Endothelial cell of umbilical vein (primary cell): Measurements from ENCODE around the gene DENND1A.

Experiments used
- EZH2 ChIP-seq: IDR thresholded peaks from 2 replicates; pipeline ENCODE4 v1.6.1; 2012; ENCODE audit warnings: borderline replicate concordance, low read depth, mild to moderate bottlenecking, moderate library complexity, low read length, inconsistent platforms; ENCODE audit not compliant: severe bottlenecking
- FOS ChIP-seq: IDR thresholded peaks from 2 replicates; pipeline ENCODE4 v1.6.1; 2011; ENCODE audit warnings: mild to moderate bottlenecking, low read length, moderate library complexity, borderline replicate concordance; ENCODE audit not compliant: insufficient read depth
- JUN ChIP-seq: IDR thresholded peaks from 2 replicates; pipeline ENCODE4 v1.6.1; 2011; ENCODE audit warnings: borderline replicate concordance, low read depth; ENCODE audit not compliant: insufficient read length, insufficient read depth
- POLR2A ChIP-seq: IDR thresholded peaks from 2 replicates; pipeline ENCODE4 v1.6.1; 2012; ENCODE audit warnings: low read depth, mild to moderate bottlenecking, control low read depth, low read length
- POLR2AphosphoS5 ChIP-seq: IDR thresholded peaks from 2 replicates; pipeline ENCODE4 v1.6.1; 2012; ENCODE audit warnings: low read depth, mild to moderate bottlenecking, control low read depth, low read length, moderate library complexity; ENCODE audit not compliant: insufficient read depth
- TF ChIP-seq, protein P1 (sequence below), 2 donors: IDR thresholded peaks; 1 replicate in 1 of 2; 2 replicates in 1 of 2; pipeline ENCODE4 v1.5.1; 2011; ENCODE audit warnings: low read length in 2 of 2, mild to moderate bottlenecking in 2 of 2, moderate library complexity in 2 of 2, control low read depth in 1 of 2, inconsistent platforms in 1 of 2, low read depth in 1 of 2; ENCODE audit not compliant: insufficient read depth in 1 of 2; ENCODE audit errors: extremely low read depth in 1 of 2
- TF ChIP-seq, protein P2 (sequence below): IDR thresholded peaks from 2 replicates; pipeline ENCODE4 v1.6.1; 2011; ENCODE audit not compliant: insufficient read depth, insufficient read length

DNA sequence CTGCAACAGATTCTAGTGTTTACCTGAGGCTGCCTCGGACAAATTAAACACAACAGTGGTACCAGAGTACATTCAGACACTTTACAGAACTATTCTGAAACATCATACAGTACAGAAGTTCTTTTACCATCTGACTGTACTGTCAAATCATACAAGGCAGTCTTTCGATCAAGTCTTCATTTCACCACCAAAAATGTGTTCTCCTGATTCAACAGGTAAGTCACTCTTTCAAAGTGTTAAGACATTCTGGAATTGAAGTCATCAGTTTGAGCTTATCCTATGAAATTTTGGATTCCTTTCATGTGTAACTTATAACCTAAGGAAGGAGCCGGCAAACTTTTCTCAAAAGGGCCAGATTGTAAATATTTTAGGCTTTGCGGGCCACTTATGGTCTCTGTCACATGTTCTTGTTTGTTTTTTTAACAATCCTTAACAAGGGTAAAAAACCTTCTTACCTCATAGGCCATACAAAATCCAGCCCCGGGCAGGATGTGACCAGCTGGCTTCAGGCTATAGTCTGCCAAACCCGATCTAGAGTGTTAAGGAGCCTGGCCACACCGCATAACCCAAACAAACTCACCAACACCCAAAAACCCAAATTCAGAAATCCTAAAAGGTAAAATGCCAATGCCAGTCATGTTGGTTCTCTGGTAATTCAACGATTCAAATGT is 151.6 kb downstream of the DENND1A start:
- no peak for TF ChIP-seq POLR2A
- TF ChIP-seq, protein P1, sequence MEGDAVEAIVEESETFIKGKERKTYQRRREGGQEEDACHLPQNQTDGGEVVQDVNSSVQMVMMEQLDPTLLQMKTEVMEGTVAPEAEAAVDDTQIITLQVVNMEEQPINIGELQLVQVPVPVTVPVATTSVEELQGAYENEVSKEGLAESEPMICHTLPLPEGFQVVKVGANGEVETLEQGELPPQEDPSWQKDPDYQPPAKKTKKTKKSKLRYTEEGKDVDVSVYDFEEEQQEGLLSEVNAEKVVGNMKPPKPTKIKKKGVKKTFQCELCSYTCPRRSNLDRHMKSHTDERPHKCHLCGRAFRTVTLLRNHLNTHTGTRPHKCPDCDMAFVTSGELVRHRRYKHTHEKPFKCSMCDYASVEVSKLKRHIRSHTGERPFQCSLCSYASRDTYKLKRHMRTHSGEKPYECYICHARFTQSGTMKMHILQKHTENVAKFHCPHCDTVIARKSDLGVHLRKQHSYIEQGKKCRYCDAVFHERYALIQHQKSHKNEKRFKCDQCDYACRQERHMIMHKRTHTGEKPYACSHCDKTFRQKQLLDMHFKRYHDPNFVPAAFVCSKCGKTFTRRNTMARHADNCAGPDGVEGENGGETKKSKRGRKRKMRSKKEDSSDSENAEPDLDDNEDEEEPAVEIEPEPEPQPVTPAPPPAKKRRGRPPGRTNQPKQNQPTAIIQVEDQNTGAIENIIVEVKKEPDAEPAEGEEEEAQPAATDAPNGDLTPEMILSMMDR (IDR thresholded peaks at IDR 0.05; ENCODE audit: extremely low read depth in 1 of 2, insufficient read depth in 1 of 2, low read depth in 1 of 2, low read length in 2 of 2), result no peak
- TF ChIP-seq EZH2, result no peak
- TF ChIP-seq, protein P2, sequence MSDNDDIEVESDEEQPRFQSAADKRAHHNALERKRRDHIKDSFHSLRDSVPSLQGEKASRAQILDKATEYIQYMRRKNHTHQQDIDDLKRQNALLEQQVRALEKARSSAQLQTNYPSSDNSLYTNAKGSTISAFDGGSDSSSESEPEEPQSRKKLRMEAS, result no peak
- TF ChIP-seq JUN, result no peak
- TF ChIP-seq FOS, result no peak
- TF ChIP-seq POLR2AphosphoS5, result no peak
